ENCODE measurements around the gene CC2D2A.

Gene CC2D2A

DNA sequence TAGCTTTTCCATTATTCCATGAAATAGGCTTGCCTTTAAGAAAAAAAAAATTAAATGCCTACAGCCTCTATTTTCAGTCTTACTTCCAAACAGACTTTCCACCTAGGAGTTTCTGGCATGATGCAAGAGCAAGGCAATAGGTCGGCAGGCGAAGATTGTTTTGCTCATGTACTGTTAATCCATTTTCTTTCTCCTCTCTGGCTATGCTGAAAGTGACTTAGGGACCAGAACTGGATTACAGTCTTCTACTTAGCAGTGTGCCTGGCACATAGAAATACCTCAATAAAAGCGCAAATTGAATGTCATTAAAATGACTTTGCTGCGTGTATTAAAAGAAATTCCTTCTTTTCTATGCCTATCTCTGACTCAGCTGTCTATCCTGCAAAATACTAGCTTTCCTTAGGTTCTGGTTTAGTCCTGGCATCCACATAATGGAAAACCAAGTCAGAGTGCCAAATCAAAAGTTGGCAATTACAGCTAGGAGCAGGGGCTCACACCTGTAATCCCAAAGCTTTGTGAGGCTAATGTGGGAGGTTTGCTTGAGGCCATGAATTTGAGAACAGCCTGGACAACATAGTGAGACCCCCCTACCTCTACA is 51.9 kb downstream of the CC2D2A start:
- no peak for DNase-seq

DNA sequence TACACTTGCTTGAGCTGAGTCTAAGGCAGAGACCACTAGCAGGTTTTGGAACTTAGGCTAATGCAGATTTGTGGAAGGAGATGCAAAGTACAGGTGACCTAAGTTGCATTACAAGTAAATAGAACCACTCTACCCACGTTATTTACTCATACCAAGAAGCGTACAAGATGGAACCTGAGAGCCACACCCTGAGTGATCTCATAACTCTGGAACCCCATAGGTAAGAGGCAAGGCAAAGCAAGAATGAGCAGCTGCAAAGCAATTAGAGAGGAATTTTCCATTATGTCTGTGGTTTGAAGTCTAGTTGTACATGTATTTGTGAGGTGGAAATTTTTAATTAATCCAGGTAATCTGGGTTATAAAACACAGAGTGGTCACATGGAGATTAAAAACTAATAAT is 55.4 kb downstream of the CC2D2A start:
- peak; percentile 7 for DNase-seq

DNA sequence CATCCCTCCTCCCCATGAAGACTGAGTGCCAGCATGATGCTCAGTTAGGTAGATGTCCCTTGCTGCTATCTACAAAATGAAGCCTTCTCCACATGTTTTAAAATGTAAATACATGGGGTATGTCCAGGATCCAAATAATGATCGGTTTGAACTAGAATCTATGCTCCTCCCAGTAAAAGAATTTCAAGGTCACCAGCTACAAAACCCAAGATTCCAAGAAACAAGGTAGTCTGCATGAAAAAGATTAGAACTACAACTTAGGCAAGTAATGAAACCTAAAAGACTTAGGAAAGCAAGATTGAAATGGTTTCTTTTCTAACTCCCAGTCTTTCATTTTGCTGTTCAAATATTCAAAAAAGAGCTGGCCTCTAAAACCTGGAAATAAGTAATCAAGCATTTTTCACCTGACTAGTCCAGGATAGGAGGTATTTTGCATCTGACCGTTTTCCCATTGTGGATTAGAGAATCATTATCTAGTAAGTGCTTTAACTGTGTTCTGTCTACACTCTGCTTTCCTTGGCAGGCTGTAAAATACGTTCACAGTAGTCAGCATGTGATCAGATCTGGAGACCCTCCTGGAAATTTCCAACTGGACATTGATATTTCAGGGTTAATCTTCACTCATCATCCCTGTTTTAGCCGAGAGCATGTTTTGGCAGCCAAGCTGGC is 57.4 kb downstream of the CC2D2A start:
- DNase-seq, result no peak

DNA sequence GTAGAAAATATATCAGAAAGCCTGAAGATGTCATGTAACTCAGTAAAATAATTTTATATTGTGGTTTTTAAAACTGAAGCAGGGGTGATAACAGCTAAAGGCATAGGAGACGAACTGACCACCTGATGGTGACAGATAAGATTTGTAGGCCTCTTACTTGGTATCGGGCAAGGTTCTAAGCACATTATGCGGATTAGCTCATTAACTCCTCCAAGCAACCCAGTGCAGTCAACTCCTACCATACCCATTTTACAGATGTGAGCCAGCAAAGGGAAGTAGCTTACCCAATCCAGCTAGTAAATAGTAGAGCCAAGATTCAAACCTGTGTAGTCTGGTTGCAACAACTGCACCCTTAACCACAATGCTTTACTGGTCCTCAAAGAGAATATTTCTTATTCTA is 62.1 kb downstream of the CC2D2A start:
- DNase-seq, result no peak

DNA sequence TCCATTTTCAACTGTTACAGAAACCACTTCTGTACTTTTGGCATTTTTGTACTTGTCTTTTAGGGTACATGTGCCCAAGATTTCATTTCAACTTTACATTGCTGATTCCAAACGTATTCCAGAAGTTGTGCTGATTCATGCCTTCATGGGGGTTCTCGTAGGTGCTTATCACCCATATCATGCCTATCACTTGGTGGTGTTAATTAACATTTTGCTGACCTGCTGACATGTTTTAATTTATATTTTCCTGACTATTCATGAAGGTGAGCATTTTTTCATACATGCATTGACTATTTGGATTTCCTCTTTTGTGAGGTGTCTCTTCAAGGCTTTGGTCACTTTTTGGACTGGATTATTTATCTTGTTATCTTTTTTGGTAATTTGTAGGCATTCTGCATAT is 64.1 kb downstream of the CC2D2A start:
- DNase-seq, result no peak

DNA sequence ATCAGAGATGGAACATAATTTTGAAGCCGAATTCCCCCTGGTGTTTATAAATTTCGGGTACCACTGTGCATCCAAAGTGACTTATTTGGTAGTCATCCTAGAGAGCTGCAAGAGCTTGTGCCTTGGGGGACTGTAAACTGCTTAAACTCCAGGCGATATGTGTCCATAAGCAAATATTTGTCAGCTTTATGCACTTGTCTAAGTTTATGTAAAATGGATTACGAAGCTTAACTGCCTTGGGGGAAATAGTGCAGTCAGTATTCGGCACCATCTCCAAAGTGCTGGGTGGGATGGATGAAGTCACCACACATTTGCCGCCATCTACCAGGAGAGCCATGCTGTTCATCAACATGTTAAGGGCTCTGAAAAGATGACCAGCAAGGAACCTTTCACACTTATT is 65.9 kb downstream of the CC2D2A start:
- DNase-seq, result no peak

DNA sequence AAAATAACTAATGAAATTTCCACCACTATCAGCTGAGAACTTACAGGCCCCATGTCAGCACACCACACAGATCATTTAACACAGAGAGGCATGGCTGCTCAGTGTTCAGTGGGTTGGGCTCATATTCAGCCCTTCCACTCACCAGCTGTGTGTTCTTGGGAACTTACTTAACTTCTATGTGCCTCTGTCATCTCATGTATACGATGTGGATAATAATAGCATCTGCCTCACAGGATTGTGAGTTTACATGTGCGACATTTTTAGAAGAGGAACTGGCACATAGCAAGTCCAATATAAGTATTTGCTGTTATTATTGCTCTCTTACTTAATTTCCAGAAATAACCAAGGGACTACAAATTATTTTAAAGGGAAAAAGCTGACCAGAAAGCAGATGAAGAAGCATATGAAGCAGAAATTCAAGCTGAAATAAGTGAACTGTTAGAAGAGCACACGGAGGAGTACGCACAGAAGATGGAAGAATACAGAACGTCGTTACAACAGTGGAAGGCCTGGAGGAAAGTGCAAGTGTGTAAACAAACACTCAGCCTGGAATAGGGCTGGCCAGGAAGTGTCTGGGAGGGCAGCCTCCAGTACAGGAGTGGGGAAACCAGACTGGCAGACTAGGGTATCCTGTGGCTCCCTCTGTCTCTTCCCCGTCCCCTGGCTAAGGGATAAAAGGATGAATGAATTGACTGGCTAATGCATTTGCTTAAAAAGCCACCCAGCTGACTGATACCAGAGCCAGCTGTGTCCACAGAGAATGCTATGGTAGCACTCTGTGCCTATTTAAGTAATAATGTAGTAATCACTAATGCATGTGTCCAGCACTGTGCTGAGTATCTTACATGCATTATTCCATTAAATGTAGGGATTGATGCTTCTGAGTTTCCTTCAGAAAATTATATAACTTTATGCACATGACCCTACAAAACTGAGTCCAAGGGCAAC is 67.1 kb downstream of the CC2D2A start:
- DNase-seq, result no peak

DNA sequence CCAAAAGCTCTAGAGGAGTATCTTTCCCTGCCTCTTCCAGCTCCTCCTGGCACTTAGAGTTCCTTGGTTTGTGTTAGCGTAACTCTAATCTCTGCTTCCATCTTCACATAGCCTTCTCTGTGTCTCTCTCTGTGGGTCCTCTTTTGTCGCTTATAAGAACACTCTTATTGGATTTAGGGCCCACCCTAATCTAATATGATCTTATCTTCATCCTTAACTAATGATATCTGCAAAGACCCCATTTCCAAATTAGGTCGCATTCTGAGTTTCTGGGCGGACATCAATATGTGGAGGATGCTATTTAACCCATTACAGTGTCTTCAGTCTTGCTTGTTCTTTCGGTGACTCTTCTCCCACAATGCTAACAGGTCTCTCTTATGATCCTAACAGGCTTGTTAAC is 72.3 kb downstream of the CC2D2A start:
- DNase-seq, result no peak

DNA sequence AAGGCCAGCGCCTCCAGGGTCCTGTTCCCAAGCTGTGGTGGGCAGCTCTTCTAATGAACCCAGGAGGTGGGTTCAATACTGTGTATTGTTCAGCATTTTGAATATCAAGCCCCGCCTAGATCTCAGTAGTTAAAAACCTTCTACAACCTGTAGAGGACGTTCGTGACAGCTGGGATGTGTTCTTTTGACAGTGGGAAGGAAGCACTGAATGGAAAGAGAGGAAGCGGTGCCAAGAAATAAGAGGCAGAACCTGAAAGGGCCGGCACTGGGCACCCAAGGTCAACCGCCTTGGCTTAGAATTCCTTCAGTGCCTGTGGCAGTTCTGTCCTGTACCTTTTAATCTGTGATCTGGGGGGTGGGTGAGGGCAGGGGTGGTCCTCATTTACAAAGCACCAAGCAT is 73.1 kb downstream of the CC2D2A start:
- DNase-seq, result no peak

DNA sequence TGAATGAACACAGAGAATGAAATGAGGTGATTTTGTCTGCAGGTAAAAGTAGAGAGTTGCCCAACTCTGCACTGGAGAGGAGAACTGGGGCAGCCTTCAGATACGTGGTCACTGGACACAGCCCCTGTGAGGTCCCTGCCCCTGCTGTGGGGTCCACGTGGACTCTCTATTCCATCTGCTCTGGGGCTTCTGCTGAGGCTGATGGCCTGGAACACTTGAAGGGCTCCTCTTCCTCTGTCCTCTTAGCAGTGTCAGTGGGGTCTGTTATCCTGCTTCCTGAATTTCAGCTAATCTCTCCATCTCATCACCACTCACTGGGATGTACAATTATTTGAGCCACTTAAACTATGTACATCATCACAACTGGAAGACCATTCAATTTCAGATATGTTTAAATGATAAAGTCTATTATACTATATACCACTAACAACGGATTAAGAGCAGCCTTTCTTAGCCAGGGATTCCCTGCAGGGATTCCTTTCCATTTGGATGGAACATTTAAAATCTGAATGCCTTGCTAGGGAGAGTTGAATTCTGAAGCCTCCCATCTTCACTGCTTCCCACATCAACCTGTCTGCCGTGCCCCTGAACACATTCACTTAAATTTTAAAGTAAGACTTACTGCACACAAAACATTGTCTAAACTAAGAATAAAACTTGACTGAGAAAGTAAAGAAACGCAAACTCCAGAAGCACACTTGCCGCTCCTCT is 74.0 kb downstream of the CC2D2A start:
- no peak for DNase-seq

DNA sequence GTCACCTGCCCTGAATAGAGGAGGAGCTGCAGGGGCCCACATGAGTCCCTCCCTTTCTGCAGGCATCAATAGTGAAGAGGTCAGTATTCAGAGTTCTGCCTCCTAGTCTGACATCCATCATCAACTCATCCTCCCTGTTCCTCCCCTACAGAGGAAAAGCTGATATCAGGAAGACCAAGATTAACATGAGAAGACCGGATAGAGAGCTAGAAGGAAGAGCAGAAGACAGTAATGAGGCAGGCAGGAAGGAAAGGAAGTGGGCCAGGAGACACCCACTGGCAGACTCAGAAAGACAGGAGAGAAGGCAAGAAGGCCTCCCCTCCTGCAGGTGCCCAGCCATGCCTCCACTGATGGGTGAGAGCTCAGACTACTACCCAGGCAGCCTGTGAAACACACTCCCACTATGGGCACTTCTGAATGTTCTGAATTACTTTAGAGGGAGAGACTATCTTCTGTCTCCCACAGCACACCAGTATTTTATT is 74.6 kb downstream of the CC2D2A start:
- DNase-seq, result no peak

DNA sequence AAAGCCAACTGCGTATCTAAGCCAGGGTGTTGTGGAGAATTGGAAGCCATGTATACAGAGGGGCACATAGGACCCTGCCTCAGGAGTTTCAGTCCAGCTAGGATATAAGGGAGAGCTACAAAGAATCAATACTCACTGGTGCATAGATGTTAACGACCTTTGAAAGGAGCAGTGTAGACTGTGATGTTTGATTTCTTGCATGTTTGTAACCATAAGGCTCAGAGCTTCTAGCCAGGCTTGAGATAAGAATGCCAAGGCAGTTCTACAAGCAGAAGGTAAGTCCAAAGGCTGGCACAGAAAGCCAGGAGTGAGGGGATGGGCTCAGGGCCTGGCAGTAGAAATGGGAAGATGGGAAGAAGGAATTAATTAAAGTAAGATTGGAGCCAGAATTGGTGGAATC is 75.7 kb downstream of the CC2D2A start:
- DNase-seq, result no peak

DNA sequence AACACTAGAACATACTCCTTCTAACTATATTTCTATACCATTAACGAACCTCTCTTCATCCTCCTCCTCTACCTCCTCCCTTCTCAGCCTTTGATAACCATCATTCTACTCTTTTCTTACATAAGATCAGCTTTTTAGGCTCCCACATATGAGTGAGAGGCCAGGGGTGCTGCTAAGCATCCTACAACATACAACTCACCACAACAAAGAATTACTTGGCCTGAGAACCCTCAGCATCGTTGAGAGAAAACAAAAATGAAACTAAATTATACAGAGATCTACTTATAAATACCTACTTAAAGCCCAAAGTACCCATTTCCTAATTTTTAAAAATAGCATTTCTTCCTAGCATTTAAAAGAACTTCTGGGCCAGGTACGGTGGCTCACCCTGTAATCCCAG is 77.7 kb downstream of the CC2D2A start:
- DNase-seq, result no peak

DNA sequence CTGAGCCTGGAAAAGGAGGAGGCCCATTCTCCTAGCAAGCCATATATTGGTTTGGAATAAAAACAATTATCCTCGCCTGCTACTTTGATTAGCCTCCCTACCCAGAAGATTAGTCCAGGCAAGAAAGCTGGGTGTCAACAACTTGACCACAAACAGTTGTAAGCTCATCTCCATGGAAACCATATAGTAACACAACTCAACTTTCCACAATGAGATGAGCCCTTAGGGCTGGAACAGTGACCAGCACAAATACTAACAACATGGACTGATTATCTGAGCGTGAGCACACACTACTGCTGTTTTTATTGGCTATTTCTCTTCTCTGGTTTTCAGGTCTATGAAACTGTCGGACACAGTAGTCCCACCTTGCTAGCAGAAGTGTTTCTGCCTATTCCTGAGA is 80.8 kb downstream of the CC2D2A start:
- no peak for DNase-seq

DNA sequence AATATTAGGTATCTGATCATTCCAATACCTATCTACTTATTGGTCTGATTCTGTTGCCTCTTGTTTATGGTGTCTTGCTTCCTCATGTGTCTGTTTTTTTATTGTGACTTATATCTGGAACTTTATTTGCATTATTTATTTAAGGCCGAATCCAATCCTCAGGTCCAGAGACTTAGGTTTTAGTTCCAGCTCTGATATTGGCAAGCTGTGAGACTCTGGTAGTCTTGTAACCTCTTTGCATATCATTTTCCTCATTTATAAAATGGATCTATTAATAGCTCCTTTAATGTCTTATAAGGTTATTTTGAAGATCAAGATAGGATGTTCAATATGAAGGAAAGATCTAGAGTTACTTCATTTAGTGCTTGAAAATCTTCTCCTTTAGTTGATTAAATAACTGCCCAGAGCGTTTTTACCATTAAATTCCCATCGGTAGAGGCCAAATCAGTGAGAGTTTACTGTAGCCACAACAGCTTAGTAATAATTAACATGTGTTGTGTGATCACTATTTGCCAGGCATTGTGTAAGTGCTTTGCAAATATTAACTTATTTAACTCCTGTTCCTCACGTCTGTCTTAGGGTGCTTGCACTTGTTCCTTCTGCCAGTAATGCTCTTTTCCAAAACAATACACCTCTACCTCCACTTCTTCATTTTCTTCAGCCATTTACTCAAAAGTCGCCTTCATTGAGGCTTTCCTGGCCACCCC is 82.2 kb downstream of the CC2D2A start:
- DNase-seq, result no peak

DNA sequence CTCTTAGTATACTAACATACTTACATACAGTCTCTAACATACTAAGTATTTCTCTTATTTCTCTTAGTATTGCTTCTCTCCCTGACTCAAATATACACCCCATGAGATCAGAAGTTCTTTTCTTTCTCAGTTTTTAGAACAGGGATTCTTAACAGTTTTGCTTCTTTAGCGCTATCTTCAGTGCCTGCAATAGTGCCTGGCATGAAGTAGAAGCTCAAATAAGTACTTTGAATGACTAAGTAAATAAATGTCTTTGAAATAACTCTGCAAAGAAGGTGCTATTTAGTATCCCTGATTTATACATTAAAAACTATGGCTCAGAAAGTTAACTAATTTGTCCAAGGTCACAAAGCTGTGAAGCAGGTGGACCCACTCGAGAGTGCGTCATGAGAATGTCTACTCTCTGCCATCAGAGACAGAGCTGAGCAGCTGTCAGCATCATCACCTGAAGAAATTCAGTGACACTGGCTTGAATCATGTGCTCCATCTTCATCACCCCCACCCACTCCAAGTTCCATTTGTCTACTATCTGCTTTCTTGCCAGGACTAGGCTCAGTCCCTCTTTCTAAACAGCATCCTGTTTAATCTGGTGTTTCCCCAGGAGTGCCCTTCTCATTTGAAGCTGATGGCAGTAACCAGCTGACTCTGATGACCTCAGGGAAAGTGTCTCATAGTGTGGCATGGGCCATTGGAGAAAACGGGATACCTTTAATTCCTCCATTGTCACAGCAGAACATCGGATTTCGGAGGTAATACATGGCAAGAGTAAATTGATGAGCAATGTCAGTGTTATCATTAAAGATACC is 83.1 kb downstream of the CC2D2A start:
- DNase-seq, result no peak

DNA sequence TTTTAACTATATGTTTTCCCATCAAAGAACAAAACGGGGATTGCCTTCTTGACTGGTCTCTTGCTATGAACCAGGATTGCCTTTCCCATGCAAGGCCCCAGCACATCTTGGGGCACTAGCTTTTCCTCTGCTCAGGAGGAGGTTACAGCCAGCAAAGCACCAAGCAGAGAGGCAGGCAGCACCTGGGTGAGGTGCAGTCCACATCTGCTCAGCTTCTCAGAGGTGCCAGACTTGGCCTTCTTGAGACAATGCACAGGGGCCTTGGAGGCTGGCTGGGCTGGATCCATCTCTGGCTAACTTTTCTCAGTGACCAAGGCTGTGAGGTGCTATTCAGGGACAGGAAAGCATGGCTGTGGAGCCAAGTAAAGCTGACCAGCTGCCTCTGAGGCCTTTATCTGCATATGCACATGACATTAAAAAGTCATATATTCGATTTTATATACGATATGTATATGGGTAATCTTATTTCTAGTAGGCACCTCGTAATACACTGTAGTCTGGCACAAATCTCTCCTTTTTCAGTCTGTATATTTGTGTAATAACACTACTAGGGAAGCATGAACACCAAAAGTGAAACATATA is 86.9 kb downstream of the CC2D2A start:
- DNase-seq, result no peak

DNA sequence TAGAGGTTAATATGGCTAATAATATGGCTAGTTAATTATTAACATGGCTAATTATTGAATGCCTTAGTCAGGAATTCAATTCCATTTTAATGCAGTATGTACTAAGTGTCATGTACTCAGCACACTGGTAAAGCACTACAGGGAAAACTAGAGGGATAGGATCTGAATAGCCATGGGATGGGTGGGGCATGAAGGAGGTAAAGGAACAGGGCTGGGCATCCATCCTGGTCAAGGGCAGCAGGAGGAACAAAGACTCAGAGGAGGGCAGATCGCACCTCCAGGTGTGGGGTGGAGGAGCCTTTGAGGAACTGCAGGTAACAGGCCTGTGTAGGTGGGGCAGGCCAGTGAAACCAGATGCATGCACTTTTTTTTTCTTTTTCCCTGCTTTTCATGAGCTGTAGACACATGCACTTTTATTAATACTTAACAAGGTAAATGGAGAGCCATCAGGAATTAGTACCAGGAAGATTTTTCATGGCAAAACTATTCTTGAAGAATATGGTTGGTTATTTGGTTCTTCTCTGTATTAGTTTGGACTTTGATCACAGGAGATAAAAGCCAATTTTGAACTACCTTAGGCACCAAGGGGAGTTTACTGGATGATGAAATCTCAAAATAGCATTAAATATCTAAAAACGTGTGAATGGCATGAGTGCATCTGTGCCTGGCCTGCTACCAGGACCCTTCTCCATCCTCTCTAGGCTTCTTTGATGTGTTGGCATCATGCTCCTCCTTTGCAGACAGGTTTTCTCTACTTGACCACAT is 88.3 kb downstream of the CC2D2A start:
- DNase-seq, result no peak

DNA sequence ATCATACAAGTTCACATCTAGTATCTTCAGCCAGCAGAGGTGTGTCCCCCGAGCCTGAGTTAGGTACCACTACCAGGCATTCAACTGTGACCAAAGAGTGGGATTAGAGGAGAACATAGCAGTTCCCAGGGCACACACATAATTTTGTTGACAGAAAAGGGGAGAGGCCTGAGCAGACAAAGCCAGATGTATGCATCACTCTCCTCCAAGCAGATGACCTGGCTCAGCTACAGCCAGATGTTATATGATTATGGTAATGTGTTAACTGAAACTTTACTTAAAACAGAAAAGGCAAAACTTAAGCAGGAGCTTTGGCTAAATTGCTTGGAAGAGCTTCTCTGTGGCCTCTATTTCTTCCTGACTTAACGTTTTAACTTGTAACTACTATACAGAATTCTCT is 88.9 kb downstream of the CC2D2A start:
- no peak for DNase-seq

DNA sequence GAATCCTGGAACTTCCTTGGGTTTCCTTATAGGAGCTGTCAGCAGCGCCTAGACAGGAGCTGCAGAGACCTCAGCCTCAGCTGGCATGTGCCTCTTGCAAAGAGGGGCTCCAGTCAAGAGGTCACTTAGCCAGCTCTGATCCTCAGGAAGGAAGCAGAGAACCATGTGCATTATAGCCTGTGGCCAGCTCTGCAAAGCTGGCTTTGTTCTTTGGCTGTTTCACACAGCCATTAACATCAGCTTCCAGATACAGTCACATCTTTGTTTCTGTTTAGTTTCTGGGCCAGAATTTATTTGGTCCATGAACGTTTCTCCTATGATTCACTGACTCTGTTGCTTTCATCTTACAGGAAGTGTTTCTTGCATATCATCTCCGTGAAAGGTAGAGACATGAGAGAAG is 92.4 kb downstream of the CC2D2A start:
- no peak for DNase-seq

DNA sequence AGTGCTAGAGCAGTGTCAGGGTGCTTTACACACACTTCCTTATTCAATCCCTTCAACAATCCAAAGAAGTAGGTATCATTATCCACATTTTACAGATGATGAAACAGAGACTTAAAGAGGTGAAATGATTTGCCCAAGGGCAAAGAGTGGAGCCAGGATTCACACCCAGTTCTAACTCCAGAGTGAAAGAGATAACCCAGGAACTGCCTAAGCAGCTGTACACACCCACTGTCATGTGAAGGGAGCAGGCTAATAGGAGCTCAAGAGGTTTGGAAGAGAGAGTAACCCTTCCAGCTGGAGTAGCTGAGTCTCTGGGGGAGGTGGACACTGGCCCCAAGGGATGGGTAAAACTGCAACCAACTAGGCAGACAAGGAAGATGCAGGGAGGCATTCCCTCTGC is 92.9 kb downstream of the CC2D2A start:
- DNase-seq, result no peak
